ENCODE data around the gene CTIF.
"Not testable (repeated sequence)": the region's sequence is repeated elsewhere in the genome, so short reads cannot be mapped to it uniquely, and the experiment has no call there.

Gene CTIF

GRCh38 chr18:48715711-48716361 lies 177.0 kb downstream of the CTIF start:
- DNase-seq: peak; percentile 94 to 96

DNA sequence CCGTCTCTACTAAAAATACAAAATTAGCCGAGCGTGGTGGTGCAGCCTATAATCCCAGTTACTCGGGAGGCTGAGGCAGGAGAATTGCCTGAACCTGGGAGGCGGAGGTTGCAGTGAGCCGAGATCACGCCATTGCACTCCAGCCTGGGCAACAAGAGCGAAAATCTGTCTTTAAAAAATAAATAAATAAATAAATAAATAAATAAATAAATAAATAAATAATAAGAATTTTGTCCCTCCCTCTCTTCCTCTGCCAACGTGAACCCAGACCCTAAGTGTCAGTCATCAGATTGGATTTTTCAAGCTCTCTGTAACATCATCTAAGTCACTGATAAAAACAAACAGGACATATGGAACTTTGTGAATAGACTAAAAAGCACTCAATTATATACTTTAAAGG lies 178.4 kb downstream of the CTIF start:
- not testable (repeated sequence) for DNase-seq

DNA sequence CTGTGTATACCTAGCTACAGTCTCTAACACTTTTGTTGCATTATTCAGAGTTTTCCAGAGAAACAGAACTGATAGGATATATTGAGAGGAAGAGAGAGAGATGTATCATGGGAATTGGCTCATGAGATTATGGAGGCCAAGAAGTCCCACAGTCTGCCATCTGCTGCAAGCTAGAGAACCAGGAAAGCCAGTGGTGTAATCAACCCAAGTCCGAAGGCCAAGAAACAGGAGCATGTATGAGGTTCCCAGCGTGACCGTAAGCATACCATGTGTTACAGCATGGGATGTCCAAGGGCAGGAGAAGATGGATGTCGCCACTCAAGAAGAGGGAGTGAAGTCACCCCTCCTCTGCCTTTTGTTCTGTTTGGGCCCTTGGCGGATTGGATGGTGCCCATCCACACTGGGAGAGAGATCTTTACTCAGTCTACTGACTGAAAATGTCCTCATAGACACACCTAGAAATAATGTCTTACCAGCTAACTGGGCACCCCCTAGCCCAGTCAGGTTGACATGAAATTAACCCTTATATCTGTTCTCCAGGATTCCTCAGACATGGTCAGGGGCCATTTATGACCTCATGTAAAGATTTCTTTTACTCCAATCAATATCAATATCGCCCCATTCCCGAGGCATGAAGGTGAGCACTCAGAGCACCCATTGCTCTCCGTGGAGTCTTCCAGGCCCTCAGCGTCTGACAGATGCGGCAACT lies 179.6 kb downstream of the CTIF start:
- no peak for DNase-seq

- no peak for DNase-seq
Observed at GRCh38 chr18:48719388-48719787, 180.6 kb downstream of the CTIF start.

- DNase-seq: no peak
Observed at GRCh38 chr18:48719974-48720654, 181.3 kb downstream of the CTIF start.

- DNase-seq: no peak
Observed at GRCh38 chr18:48720655-48721025, 181.8 kb downstream of the CTIF start.

GRCh38 chr18:48721312-48721711 lies 182.5 kb downstream of the CTIF start:
- no peak for DNase-seq

- no peak for DNase-seq
Observed at GRCh38 chr18:48723016-48723415, 184.2 kb downstream of the CTIF start.

- DNase-seq: no peak
Observed at GRCh38 chr18:48723837-48724236, 185.0 kb downstream of the CTIF start.

GRCh38 chr18:48724442-48724841 lies 185.6 kb downstream of the CTIF start:
- DNase-seq: no peak

GRCh38 chr18:48724939-48725338 lies 186.1 kb downstream of the CTIF start:
- no peak for DNase-seq

- DNase-seq: no peak
Observed at GRCh38 chr18:48725562-48725961, 186.7 kb downstream of the CTIF start.

- no peak for DNase-seq
Observed at GRCh38 chr18:48727681-48728080, 188.8 kb downstream of the CTIF start.

GRCh38 chr18:48728204-48728833 lies 189.5 kb downstream of the CTIF start:
- no peak for DNase-seq

DNA sequence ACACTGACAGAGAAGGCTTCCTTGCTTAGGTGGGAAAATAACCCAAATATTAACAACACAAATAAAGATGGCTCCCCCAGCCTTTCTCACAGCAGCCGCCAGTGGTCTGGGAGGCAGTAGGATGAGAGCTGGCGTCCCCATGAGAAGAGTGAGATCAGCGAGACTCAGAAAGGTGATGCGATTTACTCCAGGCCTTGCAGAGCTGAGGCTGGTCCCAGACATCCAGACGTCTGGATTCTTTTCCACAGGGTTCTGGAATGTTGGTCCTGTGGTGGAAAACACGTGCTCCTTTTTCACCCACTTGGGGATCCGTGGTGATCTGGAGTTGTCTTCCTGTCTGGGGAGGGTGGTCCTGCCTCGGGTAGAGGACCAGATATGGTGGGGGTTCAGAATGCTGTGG lies 190.6 kb downstream of the CTIF start:
- DNase-seq: no peak

- DNase-seq: no peak
Observed at GRCh38 chr18:48730010-48730409, 191.2 kb downstream of the CTIF start.

DNA sequence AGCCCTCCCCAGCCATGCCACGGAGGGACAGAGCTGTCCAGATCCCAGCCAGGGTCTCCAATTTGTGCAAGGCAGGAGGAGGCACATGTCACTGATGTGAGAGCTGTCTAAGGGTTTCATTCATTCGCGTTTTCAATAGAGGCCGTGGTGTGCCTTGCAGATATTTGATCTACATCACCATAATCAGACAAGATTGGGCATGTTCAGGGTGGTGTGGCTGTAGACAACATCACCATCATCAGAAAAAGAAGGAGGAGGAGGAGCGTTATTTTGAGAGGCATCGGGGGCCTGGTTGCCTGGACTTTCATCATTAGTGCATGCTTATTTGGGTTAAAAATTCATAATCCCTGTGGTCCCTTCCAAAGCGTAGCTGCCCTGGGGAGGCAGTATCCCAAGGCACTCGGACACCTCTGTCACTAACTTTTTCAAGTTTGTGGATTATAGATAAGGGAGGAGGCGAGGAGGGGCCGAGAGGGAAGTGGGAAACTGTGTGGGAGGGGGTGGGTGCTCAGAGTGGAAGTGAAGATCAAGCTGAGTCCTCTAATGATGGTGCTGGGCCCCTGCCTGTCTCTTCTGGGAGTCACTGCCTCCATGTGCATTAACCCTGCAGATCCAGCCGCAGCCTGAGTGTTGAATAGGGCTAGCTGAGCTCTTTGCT lies 194.1 kb downstream of the CTIF start:
- no peak for DNase-seq

DNA sequence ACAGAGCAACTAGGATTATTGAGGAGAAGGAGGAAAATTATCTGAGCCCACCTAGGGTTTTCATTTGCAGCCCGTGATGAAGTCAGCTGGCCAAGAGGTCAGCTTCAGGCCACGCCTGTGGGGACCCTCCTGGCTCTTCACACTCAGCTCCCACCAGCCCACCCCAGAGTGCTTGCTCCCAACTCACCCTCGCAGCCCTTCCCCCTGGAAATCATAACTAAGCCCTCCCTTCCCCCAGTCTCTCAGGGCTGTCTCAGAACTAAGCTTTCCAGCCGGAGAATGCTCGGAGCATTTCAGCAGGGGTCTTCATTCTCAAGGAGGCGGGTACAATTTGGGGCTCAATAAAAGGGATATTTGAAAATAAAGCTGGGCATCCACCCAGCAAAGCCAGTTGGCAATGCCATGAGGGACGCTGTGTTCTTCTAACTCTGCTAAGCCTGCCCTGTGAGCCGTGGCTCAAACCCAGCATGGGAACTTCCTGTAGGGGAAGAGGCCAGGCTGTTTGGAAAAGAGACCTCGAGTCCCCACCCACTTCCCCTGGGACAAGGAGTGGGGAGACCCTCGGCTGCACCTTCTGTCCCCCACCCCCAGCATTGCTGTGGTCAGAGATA lies 194.9 kb downstream of the CTIF start:
- no peak for DNase-seq

DNA sequence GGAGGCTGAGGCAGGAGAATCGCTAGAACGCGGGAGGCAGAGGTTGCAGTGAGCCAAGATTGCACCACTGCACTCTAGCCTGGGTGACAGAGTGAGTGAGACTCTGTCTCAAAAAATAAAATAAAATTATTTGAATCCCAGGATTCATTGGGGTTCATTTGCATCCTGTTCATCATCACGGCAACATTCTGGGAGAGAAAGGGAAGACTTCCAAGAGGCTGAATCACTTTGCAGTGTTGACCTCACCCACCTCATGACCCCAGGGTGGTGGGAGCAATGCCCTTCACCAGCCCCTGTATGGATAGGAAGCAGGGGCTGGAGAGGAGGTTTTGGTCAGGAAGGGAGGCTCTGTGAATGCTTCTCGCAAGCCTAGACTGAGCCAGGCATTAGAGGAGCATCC lies 195.6 kb downstream of the CTIF start:
- DNase-seq: no peak

GRCh38 chr18:48735080-48735676 lies 196.3 kb downstream of the CTIF start:
- peak in 1 of 2 experiments; percentile 3 for DNase-seq

GRCh38 chr18:48735681-48736255 lies 196.9 kb downstream of the CTIF start:
- DNase-seq: no peak

All from Kasumi-1 (cell line).